Fibroblast of the aortic adventitia (primary cell): Measurements from ENCODE around the gene CCNDBP1. TPM values are rescaled to one million over a fixed set of nuclear protein-coding genes. Genes with fewer than 3 reads are reported as not detected.

Source experiments
- DNase-seq: peaks from one replicate; pipeline ENCODE4 v3.0.0-alpha.2; 2010; ENCODE audit warnings: low read depth
- H3K4me3 ChIP-seq: 2 replicates; pipeline ENCODE4 v1.5.1; 2011; ENCODE audit warnings: low read depth, mild to moderate bottlenecking, control low read depth, low read length, moderate library complexity
- total RNA-seq: library from RNA; depleted of rRNA; stranded (reverse); fragments of >200 nt; gene quantifications from 2 replicates; pipeline ENCODE4 v1.2.3, GENCODE V29; 2012; ENCODE audit warnings: low replicate concordance
- TF ChIP-seq, protein P1 (sequence below): IDR thresholded peaks from 2 replicates; pipeline ENCODE4 v1.5.1; 2011; ENCODE audit warnings: mild to moderate bottlenecking, low read length, control low read depth, inconsistent platforms; ENCODE audit not compliant: insufficient read depth

The CCNDBP1 gene
- total RNA-seq, 1 donor: 61.2 TPM

DNA sequence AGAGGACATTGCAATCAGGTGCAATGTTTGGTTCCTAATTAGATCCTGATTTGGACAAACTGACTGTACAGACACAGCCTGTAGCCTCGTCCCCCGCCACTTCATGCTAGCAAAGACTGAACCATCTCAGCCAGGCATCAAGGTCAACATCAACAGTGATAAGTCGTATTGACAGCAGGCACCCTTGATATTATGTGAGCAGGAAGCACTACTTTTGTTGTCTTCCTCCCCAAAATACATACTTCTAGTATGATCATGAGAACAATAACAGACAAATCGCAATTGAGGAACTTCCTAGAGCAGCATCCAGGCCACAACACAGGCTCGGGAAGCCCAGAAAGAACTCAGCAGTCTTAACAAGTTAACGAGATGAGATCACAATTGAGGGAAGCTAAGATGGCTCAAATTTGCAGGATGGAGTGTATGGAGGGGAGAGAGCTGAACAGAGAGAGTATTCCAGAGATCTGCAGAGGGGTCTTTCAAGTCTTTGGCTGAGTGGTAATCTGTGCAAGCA lies 61.1 kb downstream of the CCNDBP1 start:
- TF ChIP-seq, protein P1, sequence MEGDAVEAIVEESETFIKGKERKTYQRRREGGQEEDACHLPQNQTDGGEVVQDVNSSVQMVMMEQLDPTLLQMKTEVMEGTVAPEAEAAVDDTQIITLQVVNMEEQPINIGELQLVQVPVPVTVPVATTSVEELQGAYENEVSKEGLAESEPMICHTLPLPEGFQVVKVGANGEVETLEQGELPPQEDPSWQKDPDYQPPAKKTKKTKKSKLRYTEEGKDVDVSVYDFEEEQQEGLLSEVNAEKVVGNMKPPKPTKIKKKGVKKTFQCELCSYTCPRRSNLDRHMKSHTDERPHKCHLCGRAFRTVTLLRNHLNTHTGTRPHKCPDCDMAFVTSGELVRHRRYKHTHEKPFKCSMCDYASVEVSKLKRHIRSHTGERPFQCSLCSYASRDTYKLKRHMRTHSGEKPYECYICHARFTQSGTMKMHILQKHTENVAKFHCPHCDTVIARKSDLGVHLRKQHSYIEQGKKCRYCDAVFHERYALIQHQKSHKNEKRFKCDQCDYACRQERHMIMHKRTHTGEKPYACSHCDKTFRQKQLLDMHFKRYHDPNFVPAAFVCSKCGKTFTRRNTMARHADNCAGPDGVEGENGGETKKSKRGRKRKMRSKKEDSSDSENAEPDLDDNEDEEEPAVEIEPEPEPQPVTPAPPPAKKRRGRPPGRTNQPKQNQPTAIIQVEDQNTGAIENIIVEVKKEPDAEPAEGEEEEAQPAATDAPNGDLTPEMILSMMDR: no peak
- no peak for DNase-seq
- no peak overlapping the region for H3K4me3 ChIP-seq

Other genes starting within 250 kb of the CCNDBP1 start
- gene UBR1, start 79.4 kb upstream of the CCNDBP1 start, total RNA-seq: 14.1 and 38.1 TPM in 2 replicates
- 9.6 and 18.5 TPM in 2 replicates for gene TMEM62, start 51.8 kb upstream of the CCNDBP1 start, total RNA-seq
- not detected in 2 replicates for gene EPB42, start 35.6 kb downstream of the CCNDBP1 start, total RNA-seq
- gene TGM5, start 81.5 kb downstream of the CCNDBP1 start, total RNA-seq: not detected in 2 replicates
- not detected in 2 replicates for gene TGM7, start 116.9 kb downstream of the CCNDBP1 start, total RNA-seq
- 1.4 and 10.2 TPM in 2 replicates for gene LCMT2, start 145.2 kb downstream of the CCNDBP1 start, total RNA-seq
- gene ZSCAN29, start 185.6 kb downstream of the CCNDBP1 start, total RNA-seq: 17.1 and 65.6 TPM in 2 replicates
- gene TUBGCP4, start 185.7 kb downstream of the CCNDBP1 start, total RNA-seq: 7.1 and 10.7 TPM in 2 replicates